OCI-LY1 (cell line): ENCODE measurements around the gene PCYT1B.

ENCODE experiments used
- H2AFZ ChIP-seq: fragments of 200-600 bp; sonication (generic), shearing (Covaris generic); 2 replicates; pipeline ENCODE4 v1.6.0; 2014; ENCODE audit warnings: antibody characterized with exemption, mild to moderate bottlenecking, low read length
- H3F3A ChIP-seq: fragments of 200-600 bp; sonication (generic), shearing (Covaris generic); 2 replicates; pipeline ENCODE4 v1.6.0; 2014; ENCODE audit warnings: mild to moderate bottlenecking, antibody characterized with exemption, low read length, moderate library complexity; ENCODE audit not compliant: insufficient read depth
- H3K27ac ChIP-seq: fragments of 200-600 bp; sonication (generic); 2 replicates; pipeline ENCODE4 v1.5.1; 2014; ENCODE audit warnings: low read length, mixed run types, mild to moderate bottlenecking, low read depth; ENCODE audit not compliant: poor library complexity, severe bottlenecking
- H3K27me3 ChIP-seq: fragments of 200-600 bp; sonication (generic); 2 replicates; pipeline ENCODE4 v1.6.0; 2014; ENCODE audit warnings: antibody characterized with exemption, mild to moderate bottlenecking, low read length, moderate library complexity; ENCODE audit not compliant: insufficient read depth
- H3K36me3 ChIP-seq: fragments of 200-600 bp; sonication (generic); 2 replicates; pipeline ENCODE4 v1.6.1; 2014; ENCODE audit warnings: mild to moderate bottlenecking, antibody characterized with exemption, low read length, moderate library complexity, mixed read lengths; ENCODE audit not compliant: insufficient read depth
- H3K4me1 ChIP-seq: fragments of 200-600 bp; sonication (generic); 2 replicates; pipeline ENCODE4 v1.5.1; 2014; ENCODE audit warnings: mild to moderate bottlenecking, low read length, moderate library complexity; ENCODE audit not compliant: insufficient read depth, severe bottlenecking
- H3K4me2 ChIP-seq: fragments of 200-600 bp; sonication (generic), shearing (Covaris generic); 2 replicates; pipeline ENCODE4 v1.6.1; 2014; ENCODE audit warnings: low read length
- H3K4me3 ChIP-seq: fragments of 200-600 bp; sonication (generic); 2 replicates; pipeline ENCODE4 v1.5.1; 2014; ENCODE audit warnings: low read length, low read depth, mild to moderate bottlenecking, mixed read lengths; ENCODE audit not compliant: poor library complexity, severe bottlenecking
- H3K79me2 ChIP-seq: fragments of 200-600 bp; shearing (Covaris generic); 2 replicates; pipeline ENCODE4 v1.6.1; 2016; ENCODE audit warnings: mixed run types, low read length, mixed read lengths; ENCODE audit not compliant: insufficient read depth
- H3K9ac ChIP-seq: fragments of 200-600 bp; sonication (generic), shearing (Covaris generic); 2 replicates; pipeline ENCODE4 v1.6.1; 2014; ENCODE audit warnings: mild to moderate bottlenecking, low read length, mixed read lengths
- H3K9me2 ChIP-seq: fragments of 200-600 bp; sonication (generic), shearing (Covaris generic); 2 replicates; pipeline ENCODE4 v1.6.1; 2014; ENCODE audit warnings: low read depth, mild to moderate bottlenecking, low read length, mixed read lengths
- H3K9me3 ChIP-seq: fragments of 200-600 bp; shearing (Covaris generic); 2 replicates; pipeline ENCODE4 v1.6.1; 2014; ENCODE audit warnings: low read length, mixed read lengths
- H4K20me1 ChIP-seq: fragments of 200-600 bp; sonication (generic), shearing (Covaris generic); 2 replicates; pipeline ENCODE4 v1.6.0; 2016; ENCODE audit warnings: mild to moderate bottlenecking, low read length; ENCODE audit not compliant: insufficient read depth
- EZH2 ChIP-seq: fragments of 200-600 bp; sonication (generic), shearing (Covaris generic); IDR thresholded peaks from 2 replicates; pipeline ENCODE4 v1.8.0; 2017; ENCODE audit warnings: borderline replicate concordance, mixed run types, mild to moderate bottlenecking, antibody characterized with exemption, low read length, moderate library complexity, mixed read lengths
- TF ChIP-seq, protein P1 (sequence below): fragments of 200-600 bp; sonication (generic), shearing (Covaris generic); IDR thresholded peaks from 2 replicates; pipeline ENCODE4 v1.5.1; 2017; ENCODE audit warnings: mild to moderate bottlenecking, antibody characterized with exemption, low read length, moderate library complexity, mixed read lengths

The PCYT1B gene

DNA sequence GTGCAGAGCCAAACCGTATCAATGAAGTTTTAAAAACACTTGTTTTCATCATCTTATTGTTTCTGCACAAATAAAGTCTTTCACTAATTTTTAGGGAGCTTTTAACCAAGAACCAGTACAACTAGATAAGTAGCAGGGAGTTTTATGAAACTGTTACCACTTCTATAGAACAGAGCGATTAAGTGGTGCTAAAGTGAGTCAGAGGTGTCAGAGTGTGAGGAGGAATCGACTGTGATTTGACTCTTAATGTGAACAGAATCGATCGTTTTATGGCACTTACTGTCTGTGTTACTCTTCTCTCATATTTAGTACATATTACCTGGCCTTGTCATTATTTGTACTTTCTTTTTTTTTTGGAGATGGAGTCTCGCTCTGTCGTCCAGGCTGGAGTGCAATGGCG lies 138.8 kb downstream of the PCYT1B start:
- TF ChIP-seq EZH2 = no peak
- TF ChIP-seq, protein P1, sequence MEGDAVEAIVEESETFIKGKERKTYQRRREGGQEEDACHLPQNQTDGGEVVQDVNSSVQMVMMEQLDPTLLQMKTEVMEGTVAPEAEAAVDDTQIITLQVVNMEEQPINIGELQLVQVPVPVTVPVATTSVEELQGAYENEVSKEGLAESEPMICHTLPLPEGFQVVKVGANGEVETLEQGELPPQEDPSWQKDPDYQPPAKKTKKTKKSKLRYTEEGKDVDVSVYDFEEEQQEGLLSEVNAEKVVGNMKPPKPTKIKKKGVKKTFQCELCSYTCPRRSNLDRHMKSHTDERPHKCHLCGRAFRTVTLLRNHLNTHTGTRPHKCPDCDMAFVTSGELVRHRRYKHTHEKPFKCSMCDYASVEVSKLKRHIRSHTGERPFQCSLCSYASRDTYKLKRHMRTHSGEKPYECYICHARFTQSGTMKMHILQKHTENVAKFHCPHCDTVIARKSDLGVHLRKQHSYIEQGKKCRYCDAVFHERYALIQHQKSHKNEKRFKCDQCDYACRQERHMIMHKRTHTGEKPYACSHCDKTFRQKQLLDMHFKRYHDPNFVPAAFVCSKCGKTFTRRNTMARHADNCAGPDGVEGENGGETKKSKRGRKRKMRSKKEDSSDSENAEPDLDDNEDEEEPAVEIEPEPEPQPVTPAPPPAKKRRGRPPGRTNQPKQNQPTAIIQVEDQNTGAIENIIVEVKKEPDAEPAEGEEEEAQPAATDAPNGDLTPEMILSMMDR = no peak
- Histone ChIP-seq H3K9ac (no peak overlapping the region), H3K27ac (no peak overlapping the region), H3K9me3 (no peaks in the 10 kb centered on the region), H3K27me3 (no peaks in the 10 kb centered on the region), H3K36me3 (peaks cover 4% of the 10 kb centered on the region; the same call in 1 of the 2 replicates), H4K20me1 (no peaks in the 10 kb centered on the region), H2AFZ (no peak overlapping the region), H3K79me2 (no peaks in the 10 kb centered on the region), H3K9me2 (no peaks in the 10 kb centered on the region), H3K4me3 (no peak overlapping the region), H3F3A (no peaks in the 10 kb centered on the region), H3K4me2 (no peak overlapping the region), H3K4me1 (no peaks in the 10 kb centered on the region)
